HEK293 (cell line): ENCODE data around the gene CDKAL1.

Experiments
- CTCF ChIA-PET: fragments of 350-600 bp; formaldehyde crosslinking; extraction: SDS; loops from one replicate; lab custom pipeline; 2021; ENCODE audit warnings: antibody characterized with exemption; lab: Yijun Ruan, JAX
- POLR2A ChIA-PET: fragments of 300-600 bp; formaldehyde crosslinking; extraction: SDS; loops from one replicate; lab custom pipeline; 2020; ENCODE audit warnings: antibody characterized with exemption, inconsistent platforms; lab: Yijun Ruan, JAX
- H3K27ac ChIP-seq: fragments of 200-500 bp; sonication (Bioruptor generic); 2 replicates; pipeline ENCODE4 v1.5.1; 2014; ENCODE audit warnings: low read depth, low read length, control low read depth, inconsistent platforms; ENCODE audit errors: extremely low read depth
- H3K36me3 ChIP-seq, 2 experiments: fragments of 200-500 bp in 1 of 2; sonication (Bioruptor generic) in 1 of 2; 1 replicate in 1 of 2; 2 replicates in 1 of 2; pipeline ENCODE4 v1.5.1; 2014 to 2017; ENCODE audit warnings: inconsistent platforms in 2 of 2, low read length in 2 of 2; ENCODE audit not compliant: control insufficient read depth in 2 of 2, insufficient read depth in 1 of 2
- H3K4me1 ChIP-seq: fragments of 200-500 bp; sonication (Bioruptor generic); 2 replicates; pipeline ENCODE4 v1.5.1; 2014; ENCODE audit warnings: mild to moderate bottlenecking, low read length, inconsistent platforms; ENCODE audit not compliant: control insufficient read depth, insufficient read depth
- H3K4me3 ChIP-seq: 2 replicates; pipeline ENCODE4 v1.5.1; 2011; ENCODE audit warnings: low read depth, mild to moderate bottlenecking, control low read depth, low read length, moderate library complexity
- H3K9me3 ChIP-seq: fragments of 200-500 bp; sonication (Bioruptor generic); 2 replicates; pipeline ENCODE4 v1.5.1; 2014; ENCODE audit warnings: low read depth, low read length, inconsistent platforms; ENCODE audit not compliant: control insufficient read depth, insufficient read depth
- FEZF1 ChIP-seq: fragments of 450-650 bp; formaldehyde crosslinking; IDR thresholded peaks from 2 replicates; pipeline ENCODE4 v1.5.1; 2016; ENCODE audit warnings: missing biosample characterization, missing genetic modification characterization
- INSM2 ChIP-seq: fragments of 450-650 bp; formaldehyde crosslinking; IDR thresholded peaks from 2 replicates; pipeline ENCODE4 v1.5.1; 2016; ENCODE audit warnings: missing biosample characterization, missing genetic modification characterization
- KLF1 ChIP-seq: fragments of 450-650 bp; formaldehyde crosslinking; IDR thresholded peaks from 2 replicates; pipeline ENCODE4 v1.5.1; 2016; ENCODE audit warnings: missing biosample characterization, missing genetic modification characterization
- KLF10 ChIP-seq: fragments of 450-650 bp; IDR thresholded peaks from 2 replicates; pipeline ENCODE4 v1.5.1; 2018; ENCODE audit warnings: missing biosample characterization, mild to moderate bottlenecking, missing genetic modification characterization
- PRDM4 ChIP-seq: fragments of 450-650 bp; formaldehyde crosslinking; IDR thresholded peaks from 2 replicates; pipeline ENCODE4 v1.5.1; 2017; ENCODE audit warnings: missing biosample characterization, missing genetic modification characterization
- ZBTB17 ChIP-seq: fragments of 450-650 bp; formaldehyde crosslinking; IDR thresholded peaks from 2 replicates; pipeline ENCODE4 v1.5.1; 2016; ENCODE audit warnings: missing biosample characterization, missing genetic modification characterization
- ZBTB26 ChIP-seq: fragments of 450-650 bp; formaldehyde crosslinking; optimal IDR thresholded peaks from 2 replicates; pipeline ENCODE3; 2016; ENCODE audit warnings: missing biosample characterization, mild to moderate bottlenecking, missing genetic modification characterization
- ZNF184 ChIP-seq: fragments of 450-650 bp; IDR thresholded peaks from 2 replicates; pipeline ENCODE4 v1.5.1; 2018; ENCODE audit warnings: missing biosample characterization, mild to moderate bottlenecking, missing genetic modification characterization
- ZNF19 ChIP-seq: fragments of 450-650 bp; formaldehyde crosslinking; IDR thresholded peaks from 2 replicates; pipeline ENCODE4; 2016; ENCODE audit warnings: missing biosample characterization, missing genetic modification characterization, low read depth
- ZNF221 ChIP-seq: fragments of 450-650 bp; formaldehyde crosslinking; IDR thresholded peaks from 2 replicates; pipeline ENCODE4 v1.5.1; 2017; ENCODE audit warnings: missing biosample characterization, missing genetic modification characterization, borderline replicate concordance
- ZNF266 ChIP-seq: fragments of 450-650 bp; formaldehyde crosslinking; IDR thresholded peaks from 2 replicates; pipeline ENCODE4 v1.5.1; 2016; ENCODE audit warnings: missing biosample characterization, missing genetic modification characterization, low read depth
- ZNF292 ChIP-seq: fragments of 450-650 bp; formaldehyde crosslinking; IDR thresholded peaks from 2 replicates; pipeline ENCODE4 v1.5.1; 2016; ENCODE audit warnings: low read depth, missing biosample characterization, missing genetic modification characterization, borderline replicate concordance
- ZNF394 ChIP-seq: fragments of 450-650 bp; formaldehyde crosslinking; IDR thresholded peaks from 2 replicates; pipeline ENCODE4 v1.5.1; 2016; ENCODE audit warnings: missing biosample characterization, missing genetic modification characterization, mild to moderate bottlenecking, moderate library complexity, borderline replicate concordance
- ZNF398 ChIP-seq: fragments of 450-650 bp; formaldehyde crosslinking; IDR thresholded peaks from 2 replicates; pipeline ENCODE4 v1.5.1; 2017; ENCODE audit warnings: missing biosample characterization, missing genetic modification characterization
- ZXDB ChIP-seq: fragments of 450-650 bp; formaldehyde crosslinking; IDR thresholded peaks from 2 replicates; pipeline ENCODE4 v1.5.1; 2016; ENCODE audit warnings: missing biosample characterization, missing genetic modification characterization
- TF ChIP-seq, protein P1 (sequence below): fragments of 450-650 bp; formaldehyde crosslinking; IDR thresholded peaks from 2 replicates; pipeline ENCODE4 v1.5.0; 2017; ENCODE audit warnings: missing biosample characterization, missing genetic modification characterization, borderline replicate concordance
- TF ChIP-seq, protein P2 (sequence below): fragments of 450-650 bp; formaldehyde crosslinking; IDR thresholded peaks from 2 replicates; pipeline ENCODE4 v1.5.1; 2016; ENCODE audit warnings: missing biosample characterization, missing genetic modification characterization
- TF ChIP-seq, protein P3 (sequence below): fragments of 450-650 bp; formaldehyde crosslinking; IDR thresholded peaks from 2 replicates; pipeline ENCODE4 v1.5.1; 2016; ENCODE audit warnings: missing biosample characterization, missing genetic modification characterization

CDKAL1 gene

DNA sequence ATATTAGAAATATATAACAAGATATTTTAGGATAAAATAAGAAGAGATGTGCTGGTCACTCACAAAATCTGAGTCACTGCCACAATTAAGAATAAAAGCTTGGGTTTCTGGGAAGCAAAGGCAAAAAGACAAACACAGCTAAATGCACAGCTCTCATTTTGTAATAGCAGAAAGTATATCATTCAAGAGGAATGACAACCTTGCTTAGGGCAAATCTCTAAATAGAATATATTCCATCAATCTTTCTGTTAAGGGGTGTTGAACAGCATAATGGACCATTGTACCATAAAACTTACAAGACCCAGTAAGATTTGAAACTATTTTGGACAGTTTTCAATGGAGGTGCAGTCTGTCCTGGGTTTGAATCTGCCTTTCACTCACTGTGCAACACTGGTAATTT lies 594.3 kb downstream of the CDKAL1 start:
- no peaks in the 10 kb centered on the region for H3K9me3 ChIP-seq
- no peaks in the 10 kb centered on the region for H3K36me3 ChIP-seq
- TF ChIP-seq FEZF1 (tag by site-specific recombination) = peak; percentile 29; the same call in 1 of the 2 replicates
- no peak for TF ChIP-seq ZNF221 (tag by site-specific recombination)
- TF ChIP-seq, protein P1, sequence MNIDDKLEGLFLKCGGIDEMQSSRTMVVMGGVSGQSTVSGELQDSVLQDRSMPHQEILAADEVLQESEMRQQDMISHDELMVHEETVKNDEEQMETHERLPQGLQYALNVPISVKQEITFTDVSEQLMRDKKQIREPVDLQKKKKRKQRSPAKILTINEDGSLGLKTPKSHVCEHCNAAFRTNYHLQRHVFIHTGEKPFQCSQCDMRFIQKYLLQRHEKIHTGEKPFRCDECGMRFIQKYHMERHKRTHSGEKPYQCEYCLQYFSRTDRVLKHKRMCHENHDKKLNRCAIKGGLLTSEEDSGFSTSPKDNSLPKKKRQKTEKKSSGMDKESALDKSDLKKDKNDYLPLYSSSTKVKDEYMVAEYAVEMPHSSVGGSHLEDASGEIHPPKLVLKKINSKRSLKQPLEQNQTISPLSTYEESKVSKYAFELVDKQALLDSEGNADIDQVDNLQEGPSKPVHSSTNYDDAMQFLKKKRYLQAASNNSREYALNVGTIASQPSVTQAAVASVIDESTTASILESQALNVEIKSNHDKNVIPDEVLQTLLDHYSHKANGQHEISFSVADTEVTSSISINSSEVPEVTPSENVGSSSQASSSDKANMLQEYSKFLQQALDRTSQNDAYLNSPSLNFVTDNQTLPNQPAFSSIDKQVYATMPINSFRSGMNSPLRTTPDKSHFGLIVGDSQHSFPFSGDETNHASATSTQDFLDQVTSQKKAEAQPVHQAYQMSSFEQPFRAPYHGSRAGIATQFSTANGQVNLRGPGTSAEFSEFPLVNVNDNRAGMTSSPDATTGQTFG = no peak
- no peak overlapping the region for H3K27ac ChIP-seq
- ChIA-PET POLR2A (no interaction called here), CTCF (interaction anchor here (0.7 kb wide), 2 partner anchors 149 to 465 kb away, joined by 3 to 4 read pairs; partner anchors contain the start of gene SOX4)
- peaks cover 8% of the 10 kb centered on the region for H3K4me1 ChIP-seq
- H3K4me3 ChIP-seq = no peak overlapping the region

- POLR2A ChIA-PET = no interaction called here
- H3K4me3 ChIP-seq = no peak overlapping the region
- H3K9me3 ChIP-seq = no peaks in the 10 kb centered on the region
- no peak overlapping the region for H3K27ac ChIP-seq
- no peak for TF ChIP-seq ZXDB (tag by site-specific recombination)
- TF ChIP-seq KLF1 (tag by site-specific recombination) = no peak
- TF ChIP-seq ZNF398 = no peak
- TF ChIP-seq INSM2 = no peak
- no peak for TF ChIP-seq ZNF19 (tag by site-specific recombination)
- no peak for TF ChIP-seq ZNF266 (tag by site-specific recombination)
- TF ChIP-seq KLF10 (tag by site-specific recombination) = no peak
- H3K4me1 ChIP-seq = peaks cover 8% of the 10 kb centered on the region
- no peaks in the 10 kb centered on the region for H3K36me3 ChIP-seq
- CTCF ChIA-PET = interaction anchor here (0.5 to 1.1 kb wide), 2 partner anchors 11 to 46 kb away, joined by 3 to 5 read pairs; no protein-coding TSS in a partner anchor
These were observed 597.1 kb downstream of the CDKAL1 start for GRCh38 chr6:21131406-21131805.

GRCh38 chr6:21132446-21132845 lies 598.2 kb downstream of the CDKAL1 start:
- ChIA-PET POLR2A (no interaction called here), CTCF (interaction anchor here (0.6 to 1.1 kb wide), 3 partner anchors 10 to 973 kb away, joined by 3 to 4 read pairs (median 3); no protein-coding TSS in a partner anchor)
- Histone ChIP-seq H3K4me1 (peaks cover 8% of the 10 kb centered on the region), H3K4me3 (no peak overlapping the region), H3K9me3 (no peaks in the 10 kb centered on the region), H3K36me3 (no peaks in the 10 kb centered on the region), H3K27ac (no peak overlapping the region)
- TF ChIP-seq ZBTB17 (tag by site-specific recombination) (no peak), ZNF184 (tag by site-specific recombination) (no peak), PRDM4 (tag by site-specific recombination) (no peak), ZNF394 (tag by site-specific recombination) (no peak), ZNF292 (no peak), ZBTB26 (no peak)
- TF ChIP-seq, protein P2, sequence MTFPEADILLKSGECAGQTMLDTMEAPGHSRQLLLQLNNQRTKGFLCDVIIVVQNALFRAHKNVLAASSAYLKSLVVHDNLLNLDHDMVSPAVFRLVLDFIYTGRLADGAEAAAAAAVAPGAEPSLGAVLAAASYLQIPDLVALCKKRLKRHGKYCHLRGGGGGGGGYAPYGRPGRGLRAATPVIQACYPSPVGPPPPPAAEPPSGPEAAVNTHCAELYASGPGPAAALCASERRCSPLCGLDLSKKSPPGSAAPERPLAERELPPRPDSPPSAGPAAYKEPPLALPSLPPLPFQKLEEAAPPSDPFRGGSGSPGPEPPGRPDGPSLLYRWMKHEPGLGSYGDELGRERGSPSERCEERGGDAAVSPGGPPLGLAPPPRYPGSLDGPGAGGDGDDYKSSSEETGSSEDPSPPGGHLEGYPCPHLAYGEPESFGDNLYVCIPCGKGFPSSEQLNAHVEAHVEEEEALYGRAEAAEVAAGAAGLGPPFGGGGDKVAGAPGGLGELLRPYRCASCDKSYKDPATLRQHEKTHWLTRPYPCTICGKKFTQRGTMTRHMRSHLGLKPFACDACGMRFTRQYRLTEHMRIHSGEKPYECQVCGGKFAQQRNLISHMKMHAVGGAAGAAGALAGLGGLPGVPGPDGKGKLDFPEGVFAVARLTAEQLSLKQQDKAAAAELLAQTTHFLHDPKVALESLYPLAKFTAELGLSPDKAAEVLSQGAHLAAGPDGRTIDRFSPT (tag by site-specific recombination) = no peak
- TF ChIP-seq, protein P3, sequence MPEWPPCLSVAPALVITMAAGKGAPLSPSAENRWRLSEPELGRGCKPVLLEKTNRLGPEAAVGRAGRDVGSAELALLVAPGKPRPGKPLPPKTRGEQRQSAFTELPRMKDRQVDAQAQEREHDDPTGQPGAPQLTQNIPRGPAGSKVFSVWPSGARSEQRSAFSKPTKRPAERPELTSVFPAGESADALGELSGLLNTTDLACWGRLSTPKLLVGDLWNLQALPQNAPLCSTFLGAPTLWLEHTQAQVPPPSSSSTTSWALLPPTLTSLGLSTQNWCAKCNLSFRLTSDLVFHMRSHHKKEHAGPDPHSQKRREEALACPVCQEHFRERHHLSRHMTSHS (tag by site-specific recombination) = no peak
